ENCODE data around the gene ULBP1.
"Not testable (repeated sequence)": the region's sequence is repeated elsewhere in the genome, so short reads cannot be mapped to it uniquely, and the experiment has no call there.

ULBP1 gene

DNA sequence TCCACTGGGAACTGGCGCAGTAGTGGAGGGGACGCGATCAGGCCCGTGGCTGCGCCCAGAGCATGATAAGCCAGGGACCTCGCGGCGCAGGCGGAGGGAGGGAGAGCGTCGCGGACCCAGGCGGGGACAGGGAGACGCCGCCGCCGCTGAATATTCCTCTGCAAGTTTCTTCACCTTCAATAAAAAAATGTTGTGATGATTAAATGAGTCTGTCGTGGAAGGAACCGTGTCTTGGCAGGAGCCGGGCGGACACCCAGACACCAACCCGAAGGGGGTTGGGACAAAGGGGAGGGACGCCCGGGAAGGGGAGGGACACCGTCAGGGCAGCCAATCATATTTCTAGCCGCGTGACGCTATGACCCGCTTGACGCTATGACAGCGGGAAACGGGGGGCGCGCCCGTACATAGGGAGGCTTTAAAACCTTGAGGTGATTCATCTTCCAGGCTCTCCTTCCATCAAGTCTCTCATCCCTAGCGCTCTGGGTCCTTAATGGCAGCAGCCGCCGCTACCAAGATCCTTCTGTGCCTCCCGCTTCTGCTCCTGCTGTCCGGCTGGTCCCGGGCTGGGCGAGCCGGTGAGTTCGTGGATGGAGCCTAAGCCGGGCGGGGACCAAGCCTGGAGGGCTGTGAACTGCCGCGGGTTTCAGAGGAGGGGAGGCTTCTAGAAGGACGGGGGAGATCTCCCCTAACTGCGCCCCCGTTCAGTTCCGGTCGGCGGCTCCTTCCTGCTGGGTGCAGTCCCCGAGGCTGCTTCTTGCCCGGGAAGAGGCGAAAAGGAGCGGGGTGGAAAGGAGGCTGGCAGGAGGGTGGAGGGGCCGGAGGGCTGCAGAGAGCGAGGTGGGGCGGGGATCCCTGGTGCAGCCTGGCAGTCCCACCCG, 21.9 kb upstream of the ULBP1 start, which contains the start of gene ULBP2:
ULBP2 (plus strand) TSS at position 432 of the 878 bp plus-strand sequence; CDS start at position 491, 59 bp downstream.
- no peaks in the 10 kb centered on the region for H3K36me3 ChIP-seq (ENCODE audit: low read length)
- no peaks in the 10 kb centered on the region for H3K9me3 ChIP-seq (ENCODE audit: insufficient read depth, low read length)
- no peaks in the 10 kb centered on the region for H4K20me1 ChIP-seq (ENCODE audit: low read depth, low read length)
- H3K27me3 ChIP-seq (ENCODE audit: low read length), result no peaks in the 10 kb centered on the region
- H3K9me2 ChIP-seq (replicated peaks; ENCODE audit: insufficient read depth, low read length), result no peaks in the 10 kb centered on the region
- H3K4me2 ChIP-seq (ENCODE audit: low read depth, low read length, poor library complexity, severe bottlenecking), result peak within 1 kb of the TSS; percentile 81
- H3K9ac ChIP-seq (ENCODE audit: low read length), result peak within 1 kb of the TSS; percentile 62
- no peaks in the 10 kb centered on the region for H3K79me2 ChIP-seq (ENCODE audit: insufficient read depth, low read length)
- no peak within 1 kb of the TSS for H3K27ac ChIP-seq (ENCODE audit: low read depth, low read length)
- TF ChIP-seq EZH2phosphoT487 (conservative IDR thresholded peaks at IDR 0.05; ENCODE audit: low read length), result no peak
- TF ChIP-seq, protein P1, sequence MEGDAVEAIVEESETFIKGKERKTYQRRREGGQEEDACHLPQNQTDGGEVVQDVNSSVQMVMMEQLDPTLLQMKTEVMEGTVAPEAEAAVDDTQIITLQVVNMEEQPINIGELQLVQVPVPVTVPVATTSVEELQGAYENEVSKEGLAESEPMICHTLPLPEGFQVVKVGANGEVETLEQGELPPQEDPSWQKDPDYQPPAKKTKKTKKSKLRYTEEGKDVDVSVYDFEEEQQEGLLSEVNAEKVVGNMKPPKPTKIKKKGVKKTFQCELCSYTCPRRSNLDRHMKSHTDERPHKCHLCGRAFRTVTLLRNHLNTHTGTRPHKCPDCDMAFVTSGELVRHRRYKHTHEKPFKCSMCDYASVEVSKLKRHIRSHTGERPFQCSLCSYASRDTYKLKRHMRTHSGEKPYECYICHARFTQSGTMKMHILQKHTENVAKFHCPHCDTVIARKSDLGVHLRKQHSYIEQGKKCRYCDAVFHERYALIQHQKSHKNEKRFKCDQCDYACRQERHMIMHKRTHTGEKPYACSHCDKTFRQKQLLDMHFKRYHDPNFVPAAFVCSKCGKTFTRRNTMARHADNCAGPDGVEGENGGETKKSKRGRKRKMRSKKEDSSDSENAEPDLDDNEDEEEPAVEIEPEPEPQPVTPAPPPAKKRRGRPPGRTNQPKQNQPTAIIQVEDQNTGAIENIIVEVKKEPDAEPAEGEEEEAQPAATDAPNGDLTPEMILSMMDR (IDR thresholded peaks at IDR 0.05; ENCODE audit: insufficient read depth, low read length, poor library complexity, severe bottlenecking), result no peak
- no peaks in the 10 kb centered on the region; the same call in 1 of the 2 replicates for H3F3A ChIP-seq (ENCODE audit: insufficient read depth)
- peak within 1 kb of the TSS; percentile 93 for H2AFZ ChIP-seq (ENCODE audit: low read depth, low read length, severe bottlenecking)
- H3K4me3 ChIP-seq (ENCODE audit: insufficient read depth, low read length, poor library complexity, severe bottlenecking), result peak within 1 kb of the TSS; percentile 68

DNA sequence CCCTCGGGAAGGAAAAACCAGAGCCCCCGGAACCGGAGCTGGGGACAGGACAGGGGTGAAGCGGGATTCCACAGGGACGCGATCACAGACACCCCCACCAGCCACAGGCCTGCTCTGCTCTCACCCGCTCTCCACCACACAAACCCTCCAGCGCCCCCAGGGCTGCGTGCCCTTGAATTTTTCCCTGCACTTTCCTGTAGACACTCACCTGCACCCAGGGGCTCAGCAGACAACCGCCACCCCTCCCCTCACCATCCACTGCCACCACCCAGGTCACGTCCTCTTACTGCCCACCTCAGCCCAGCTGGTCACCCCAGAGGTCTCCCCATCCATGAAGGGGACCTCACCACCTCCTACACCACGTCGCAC, 21.3 kb upstream of the ULBP1 start:
- H3K4me3 ChIP-seq (ENCODE audit: insufficient read depth, low read length, poor library complexity, severe bottlenecking), result peak overlapping the region; percentile 68
- H3K27ac ChIP-seq (ENCODE audit: low read depth, low read length), result no peak overlapping the region
- H3K9me3 ChIP-seq (ENCODE audit: insufficient read depth, low read length), result no peaks in the 10 kb centered on the region
- H3K4me2 ChIP-seq (ENCODE audit: low read depth, low read length, poor library complexity, severe bottlenecking), result peak overlapping the region; percentile 81
- no peaks in the 10 kb centered on the region; the same call in 1 of the 2 replicates for H3F3A ChIP-seq (ENCODE audit: insufficient read depth)
- TF ChIP-seq, protein P1 (IDR thresholded peaks at IDR 0.05; ENCODE audit: insufficient read depth, low read length, poor library complexity, severe bottlenecking), result no peak
- TF ChIP-seq EZH2phosphoT487 (conservative IDR thresholded peaks at IDR 0.05; ENCODE audit: low read length), result no peak
- peak overlapping the region; percentile 93 for H2AFZ ChIP-seq (ENCODE audit: low read depth, low read length, severe bottlenecking)
- no peaks in the 10 kb centered on the region for H3K36me3 ChIP-seq (ENCODE audit: low read length)
- H3K27me3 ChIP-seq (ENCODE audit: low read length), result no peaks in the 10 kb centered on the region
- no peaks in the 10 kb centered on the region for H4K20me1 ChIP-seq (ENCODE audit: low read depth, low read length)
- H3K9me2 ChIP-seq (replicated peaks; ENCODE audit: insufficient read depth, low read length), result no peaks in the 10 kb centered on the region
- H3K9ac ChIP-seq (ENCODE audit: low read length), result peak overlapping the region; percentile 62
- no peaks in the 10 kb centered on the region for H3K79me2 ChIP-seq (ENCODE audit: insufficient read depth, low read length)

DNA sequence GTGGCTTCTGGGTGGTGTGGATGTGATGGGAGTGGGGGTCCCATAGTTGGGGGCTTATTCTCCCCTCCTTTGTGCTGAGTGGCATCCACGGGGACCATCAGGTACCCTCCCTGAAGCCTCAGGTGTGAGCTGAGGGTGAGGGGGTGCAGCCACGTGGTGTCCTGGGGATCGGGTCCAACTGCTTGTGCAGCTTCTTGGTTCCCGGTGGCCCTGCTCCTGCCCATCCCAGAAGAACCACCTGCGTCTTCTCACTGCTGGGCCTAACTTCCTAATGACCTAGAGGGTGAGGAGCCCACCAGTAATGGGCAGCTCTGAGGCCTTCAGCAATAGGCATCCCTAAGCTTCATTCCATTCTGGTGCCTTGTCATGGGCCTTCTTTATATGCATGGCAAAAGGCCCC, 20.4 kb upstream of the ULBP1 start:
- H4K20me1 ChIP-seq (ENCODE audit: low read depth, low read length); H3K4me2 ChIP-seq (ENCODE audit: low read depth, low read length, poor library complexity, severe bottlenecking); H3K9ac ChIP-seq (ENCODE audit: low read length); H3K36me3 ChIP-seq (ENCODE audit: low read length); H3K27me3 ChIP-seq (ENCODE audit: low read length); H2AFZ ChIP-seq (ENCODE audit: low read depth, low read length, severe bottlenecking); H3K9me3 ChIP-seq (ENCODE audit: insufficient read depth, low read length); H3K79me2 ChIP-seq (ENCODE audit: insufficient read depth, low read length); H3F3A ChIP-seq (ENCODE audit: insufficient read depth); H3K4me3 ChIP-seq (ENCODE audit: insufficient read depth, low read length, poor library complexity, severe bottlenecking); H3K27ac ChIP-seq (ENCODE audit: low read depth, low read length); H3K9me2 ChIP-seq (replicated peaks; ENCODE audit: insufficient read depth, low read length): not testable (repeated sequence)

DNA sequence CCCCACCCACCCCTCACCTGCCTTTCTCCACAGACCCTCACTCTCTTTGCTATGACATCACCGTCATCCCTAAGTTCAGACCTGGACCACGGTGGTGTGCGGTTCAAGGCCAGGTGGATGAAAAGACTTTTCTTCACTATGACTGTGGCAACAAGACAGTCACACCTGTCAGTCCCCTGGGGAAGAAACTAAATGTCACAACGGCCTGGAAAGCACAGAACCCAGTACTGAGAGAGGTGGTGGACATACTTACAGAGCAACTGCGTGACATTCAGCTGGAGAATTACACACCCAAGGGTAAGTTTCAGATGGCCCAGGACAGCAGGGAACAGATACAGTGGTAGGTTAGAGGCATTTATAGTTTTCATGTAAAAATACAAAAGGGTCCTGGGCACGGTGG, 18.5 kb upstream of the ULBP1 start:
- not testable (repeated sequence) for H3F3A ChIP-seq (ENCODE audit: insufficient read depth); H2AFZ ChIP-seq (ENCODE audit: low read depth, low read length, severe bottlenecking); H3K4me3 ChIP-seq (ENCODE audit: insufficient read depth, low read length, poor library complexity, severe bottlenecking); H3K4me2 ChIP-seq (ENCODE audit: low read depth, low read length, poor library complexity, severe bottlenecking); H3K9me2 ChIP-seq (replicated peaks; ENCODE audit: insufficient read depth, low read length); H4K20me1 ChIP-seq (ENCODE audit: low read depth, low read length); H3K9ac ChIP-seq (ENCODE audit: low read length); H3K27me3 ChIP-seq (ENCODE audit: low read length); H3K27ac ChIP-seq (ENCODE audit: low read depth, low read length); H3K9me3 ChIP-seq (ENCODE audit: insufficient read depth, low read length); H3K79me2 ChIP-seq (ENCODE audit: insufficient read depth, low read length); H3K36me3 ChIP-seq (ENCODE audit: low read length)

DNA sequence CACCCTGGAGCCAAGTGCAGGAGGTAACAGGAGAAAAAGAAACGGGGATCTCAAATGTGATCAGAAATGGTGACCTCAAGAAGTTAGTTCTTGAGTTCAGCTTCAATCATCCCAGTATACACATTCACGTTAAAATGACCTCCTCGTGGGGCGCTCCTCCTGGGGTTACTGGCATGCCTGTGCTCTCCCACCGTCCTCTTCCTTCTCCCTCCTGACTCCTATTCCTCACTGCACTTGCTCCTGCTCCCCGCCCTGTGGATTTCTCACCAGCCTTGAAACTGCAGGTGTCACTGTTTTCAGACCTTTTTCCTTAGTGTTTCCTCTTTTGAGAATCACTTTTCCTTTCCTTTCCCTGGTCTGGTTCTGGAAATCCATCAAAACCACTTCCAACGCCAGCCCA, 17.1 kb upstream of the ULBP1 start:
- H4K20me1 ChIP-seq (ENCODE audit: low read depth, low read length); H3K27me3 ChIP-seq (ENCODE audit: low read length); H2AFZ ChIP-seq (ENCODE audit: low read depth, low read length, severe bottlenecking); H3K9me3 ChIP-seq (ENCODE audit: insufficient read depth, low read length); H3F3A ChIP-seq (ENCODE audit: insufficient read depth); H3K27ac ChIP-seq (ENCODE audit: low read depth, low read length); H3K79me2 ChIP-seq (ENCODE audit: insufficient read depth, low read length); H3K9me2 ChIP-seq (replicated peaks; ENCODE audit: insufficient read depth, low read length); H3K9ac ChIP-seq (ENCODE audit: low read length); H3K36me3 ChIP-seq (ENCODE audit: low read length); H3K4me3 ChIP-seq (ENCODE audit: insufficient read depth, low read length, poor library complexity, severe bottlenecking); H3K4me2 ChIP-seq (ENCODE audit: low read depth, low read length, poor library complexity, severe bottlenecking): not testable (repeated sequence)

DNA sequence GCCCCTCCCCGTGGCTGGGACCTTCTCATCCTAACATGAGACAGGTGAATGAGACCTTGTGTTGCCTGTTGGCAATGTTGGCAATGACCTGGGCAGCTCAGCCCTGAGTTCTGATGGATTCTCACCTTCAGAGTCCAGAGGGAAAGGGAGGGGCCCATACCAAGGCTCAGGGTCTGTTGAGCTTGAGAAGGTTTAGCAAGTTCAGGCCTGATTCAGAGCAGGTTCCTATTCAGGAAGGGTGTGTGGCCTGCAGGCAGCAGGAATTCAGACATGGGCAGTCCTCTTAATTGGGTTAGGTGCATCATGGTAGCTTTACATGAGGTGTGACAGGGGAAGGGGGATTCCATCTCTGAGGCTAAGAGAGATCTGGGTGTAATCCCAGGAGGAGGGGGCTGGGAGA, 16.2 kb upstream of the ULBP1 start:
- not testable (repeated sequence) for H3K9ac ChIP-seq (ENCODE audit: low read length); H3K4me2 ChIP-seq (ENCODE audit: low read depth, low read length, poor library complexity, severe bottlenecking); H3K27me3 ChIP-seq (ENCODE audit: low read length); H2AFZ ChIP-seq (ENCODE audit: low read depth, low read length, severe bottlenecking); H3K27ac ChIP-seq (ENCODE audit: low read depth, low read length); H3K79me2 ChIP-seq (ENCODE audit: insufficient read depth, low read length); H3F3A ChIP-seq (ENCODE audit: insufficient read depth); H3K9me2 ChIP-seq (replicated peaks; ENCODE audit: insufficient read depth, low read length); H3K9me3 ChIP-seq (ENCODE audit: insufficient read depth, low read length); H4K20me1 ChIP-seq (ENCODE audit: low read depth, low read length); H3K36me3 ChIP-seq (ENCODE audit: low read length); H3K4me3 ChIP-seq (ENCODE audit: insufficient read depth, low read length, poor library complexity, severe bottlenecking)
